ENCODE measurements around the gene PPIE. TPM values are rescaled to one million over a fixed set of nuclear protein-coding genes. Genes with fewer than 3 reads are reported as not detected.
"Not testable (repeated sequence)": the region's sequence is repeated elsewhere in the genome, so short reads cannot be mapped to it uniquely, and the experiment has no call there.

PPIE gene
- total and polyA plus RNA-seq, 7 experiments from 2014 or later: 52.3 to 119 (median 72.7) TPM

GRCh38 chr1:39789571-39790110 lies 51.0 kb downstream of the PPIE start:
- intact Hi-C loops (cut with micrococcal nuclease): loop anchor here in 1 of 2 donors (5.0 kb wide), 1 partner anchor 52 kb away; the partner anchor contains the start of gene PPIE
- Mint-ChIP-seq H3K9me3 (no peaks in the 10 kb centered on the region), H3K4me3 (peak overlapping the region; percentile 67 to 86 (median 76)), H3K27ac (no peak overlapping the region), H3K27me3 (peaks cover 6 to 50% (median 23%) of the 10 kb centered on the region in 5 donors), H3K36me3 (no peaks in the 10 kb centered on the region), H3K4me1 (peaks cover 3 to 11% (median 7%) of the 10 kb centered on the region in 7 donors)
- DNase-seq: peak in 1 of 9 donors; percentile 11
- H3K4me3 ChIP-seq (ENCODE audit: low read length): peak overlapping the region; percentile 46
- no peaks in the 10 kb centered on the region for H3K9me3 ChIP-seq (ENCODE audit: control insufficient read depth in 2 of 3, low read length in 3 of 3)
- ChIA-PET POLR2A (interaction anchor here (0.6 to 1.1 kb wide), 2 partner anchors 8 to 9 kb away, joined by 4 read pairs; no protein-coding TSS in a partner anchor), CTCF (interaction anchor here (0.9 to 1.3 kb wide), 2 partner anchors 9 to 26 kb away, joined by 3 read pairs; no protein-coding TSS in a partner anchor)
- peaks cover 0 to 3% of the 10 kb centered on the region in 2 donors for H3K4me1 ChIP-seq (ENCODE audit: control insufficient read depth in 2 of 2, insufficient read depth in 2 of 2, low read length in 2 of 2)
- ATAC-seq: no peak
- no peak overlapping the region for H3K27ac ChIP-seq (ENCODE audit: low read depth, low read length)
- H3K27me3 ChIP-seq (ENCODE audit: control insufficient read depth in 2 of 2, insufficient read depth in 2 of 2, low read length in 2 of 2): no peaks in the 10 kb centered on the region
- no peaks in the 10 kb centered on the region for H3K36me3 ChIP-seq (ENCODE audit: control insufficient read depth in 2 of 3, insufficient read depth in 3 of 3, low read length in 3 of 3)

GRCh38 chr1:39791838-39792237 lies 53.2 kb downstream of the PPIE start:
- intact Hi-C loops (cut with micrococcal nuclease): no loop called here
- POLR2A ChIA-PET: no interaction called here
- no peak overlapping the region for H3K4me3 Mint-ChIP-seq

GRCh38 chr1:39795651-39796050 lies 57.0 kb downstream of the PPIE start:
- Histone ChIP-seq H3K4me1 (ENCODE audit: control insufficient read depth in 2 of 2, insufficient read depth in 2 of 2, low read length in 2 of 2) (peaks cover 4 to 7% of the 10 kb centered on the region in 2 donors), H3K4me3 (ENCODE audit: low read length) (no peak overlapping the region), H3K36me3 (ENCODE audit: control insufficient read depth in 2 of 3, insufficient read depth in 3 of 3, low read length in 3 of 3) (no peaks in the 10 kb centered on the region), H3K9me3 (ENCODE audit: control insufficient read depth in 2 of 3, low read length in 3 of 3) (no peaks in the 10 kb centered on the region), H3K27ac (ENCODE audit: low read depth, low read length) (no peak overlapping the region), H3K27me3 (ENCODE audit: control insufficient read depth in 2 of 2, insufficient read depth in 2 of 2, low read length in 2 of 2) (no peaks in the 10 kb centered on the region)
- ChIA-PET CTCF (interaction anchor here (0.7 to 0.8 kb wide), 2 partner anchors 136 to 426 kb away, joined by 3 to 4 read pairs; no protein-coding TSS in a partner anchor), POLR2A (no interaction called here)
- Mint-ChIP-seq H3K27me3 (peaks cover 0 to 23% (median 11%) of the 10 kb centered on the region in 5 donors), H3K4me1 (peaks cover 0 to 21% (median 14%) of the 10 kb centered on the region in 7 donors), H3K9me3 (no peaks in the 10 kb centered on the region), H3K4me3 (no peak overlapping the region), H3K36me3 (peaks cover 0 to 4% (median 4%) of the 10 kb centered on the region in 5 donors), H3K27ac (no peak overlapping the region)
- DNase-seq: no peak
- intact Hi-C loops (cut with micrococcal nuclease): no loop called here
- no peak for ATAC-seq

More at GRCh38 chr1:39791838-39792237, 53.2 kb downstream of the PPIE start:
- Mint-ChIP-seq H3K27ac (no peak overlapping the region), H3K4me1 (peaks cover 3 to 10% (median 7%) of the 10 kb centered on the region in 7 donors), H3K36me3 (no peaks in the 10 kb centered on the region), H3K9me3 (no peaks in the 10 kb centered on the region), H3K27me3 (peaks cover 4 to 46% (median 22%) of the 10 kb centered on the region in 5 donors)
- no peak for ATAC-seq
- CTCF ChIA-PET: interaction anchor here (0.6 to 0.7 kb wide), 2 partner anchors 111 to 304 kb away, joined by 3 read pairs; no protein-coding TSS in a partner anchor
- H3K27ac ChIP-seq (ENCODE audit: low read depth, low read length): no peak overlapping the region
- H3K9me3 ChIP-seq (ENCODE audit: control insufficient read depth in 2 of 3, low read length in 3 of 3): no peaks in the 10 kb centered on the region
- no peak overlapping the region for H3K4me3 ChIP-seq (ENCODE audit: low read length)
- no peaks in the 10 kb centered on the region for H3K36me3 ChIP-seq (ENCODE audit: control insufficient read depth in 2 of 3, insufficient read depth in 3 of 3, low read length in 3 of 3)
- peaks cover 0 to 3% of the 10 kb centered on the region in 2 donors for H3K4me1 ChIP-seq (ENCODE audit: control insufficient read depth in 2 of 2, insufficient read depth in 2 of 2, low read length in 2 of 2)
- DNase-seq: no peak
- H3K27me3 ChIP-seq (ENCODE audit: control insufficient read depth in 2 of 2, insufficient read depth in 2 of 2, low read length in 2 of 2): no peaks in the 10 kb centered on the region

GRCh38 chr1:39798859-39799769 lies 60.4 kb downstream of the PPIE start:
- not testable (repeated sequence) for H3K36me3 ChIP-seq (ENCODE audit: control insufficient read depth in 2 of 3, insufficient read depth in 3 of 3, low read length in 3 of 3); H3K27me3 ChIP-seq (ENCODE audit: control insufficient read depth in 2 of 2, insufficient read depth in 2 of 2, low read length in 2 of 2); H3K9me3 Mint-ChIP-seq; H3K27me3 Mint-ChIP-seq; H3K36me3 Mint-ChIP-seq; H3K4me1 ChIP-seq (ENCODE audit: control insufficient read depth in 2 of 2, insufficient read depth in 2 of 2, low read length in 2 of 2); H3K9me3 ChIP-seq (ENCODE audit: control insufficient read depth in 2 of 3, low read length in 3 of 3)
- Histone ChIP-seq H3K4me3 (ENCODE audit: low read length) (peak overlapping the region; percentile 48), H3K27ac (ENCODE audit: low read depth, low read length) (peak overlapping the region; percentile 22)
- ChIA-PET CTCF (interaction anchor here (0.5 to 2.4 kb wide), 10 partner anchors 10 to 211 kb away, joined by 3 to 11 read pairs (median 4); partner anchors contain the start of gene BMP8B), POLR2A (interaction anchor here (0.6 to 1.5 kb wide), 5 partner anchors 10 to 1852 kb away, joined by 3 to 6 read pairs (median 4); partner anchors contain the start of gene PPIE)
- intact Hi-C loops (cut with micrococcal nuclease): loop anchor here (1.0 kb wide), 2 partner anchors 79 to 193 kb away; no protein-coding TSS in a partner anchor
- Mint-ChIP-seq H3K27ac (peak overlapping the region; percentile 38 to 94 (median 87)), H3K4me3 (peak overlapping the region; percentile 42 to 76 (median 73)), H3K4me1 (peaks cover 0 to 17% (median 11%) of the 10 kb centered on the region in 7 donors)
- DNase-seq (peak in 8 of 9 donors; percentile 71 to 85 (median 78)), ATAC-seq (peak; percentile 47)

GRCh38 chr1:39799770-39800470 lies 61.2 kb downstream of the PPIE start:
- H3K4me3 Mint-ChIP-seq: peak overlapping the region; percentile 42 to 76 (median 73)
- H3K27ac Mint-ChIP-seq: peak overlapping the region in 6 of 9 donors; percentile 38 to 94 (median 82)
- peaks cover 0 to 2% (median 0%) of the 10 kb centered on the region in 11 donors for H3K9me3 Mint-ChIP-seq
- ATAC-seq (peak; percentile 79), DNase-seq (peak; percentile 23 to 76 (median 44))
- intact Hi-C loops (cut with micrococcal nuclease): loop anchor here (1.0 kb wide), 2 partner anchors 80 to 194 kb away; no protein-coding TSS in a partner anchor
- H3K4me3 ChIP-seq (ENCODE audit: low read length): peak overlapping the region; percentile 48
- ChIA-PET CTCF (interaction anchor here (0.6 to 2.4 kb wide), 6 partner anchors 56 to 749 kb away, joined by 3 to 11 read pairs (median 4); no protein-coding TSS in a partner anchor), POLR2A (interaction anchor here (0.6 kb wide), 1 partner anchor 62 kb away, joined by 4 read pairs; no protein-coding TSS in a partner anchor)
- H3K27ac ChIP-seq (ENCODE audit: low read depth, low read length): peak overlapping the region; percentile 22
- H3K36me3 Mint-ChIP-seq: peaks cover 0 to 10% (median 4%) of the 10 kb centered on the region in 5 donors
- H3K36me3 ChIP-seq (ENCODE audit: control insufficient read depth in 2 of 3, insufficient read depth in 3 of 3, low read length in 3 of 3): no peaks in the 10 kb centered on the region
- H3K4me1 ChIP-seq (ENCODE audit: control insufficient read depth in 2 of 2, insufficient read depth in 2 of 2, low read length in 2 of 2): peaks cover 4 to 7% of the 10 kb centered on the region in 2 donors
- peaks cover 0 to 17% (median 11%) of the 10 kb centered on the region in 7 donors for H3K4me1 Mint-ChIP-seq
- H3K27me3 Mint-ChIP-seq: peaks cover 0 to 2% (median 0%) of the 10 kb centered on the region in 5 donors
- H3K27me3 ChIP-seq (ENCODE audit: control insufficient read depth in 2 of 2, insufficient read depth in 2 of 2, low read length in 2 of 2): no peaks in the 10 kb centered on the region
- no peaks in the 10 kb centered on the region for H3K9me3 ChIP-seq (ENCODE audit: control insufficient read depth in 2 of 3, low read length in 3 of 3)
